A549 (cell line): ENCODE measurements around the gene ZIC4.

ENCODE experiments used
- EP300 ChIP-seq, 2 experiments: fragments of >200 bp; sonication (Bioruptor Twin); formaldehyde crosslinking; IDR thresholded peaks; 2 replicates in 1 of 2; 3 replicates in 1 of 2; pipeline ENCODE4 v1.6.1; 2016 to 2017
- JUN ChIP-seq, 2 experiments: fragments of >200 bp; sonication (Bioruptor Twin); formaldehyde crosslinking; IDR thresholded peaks; 2 replicates in 1 of 2; 3 replicates in 1 of 2; pipeline ENCODE4 v1.6.1; 2016 to 2017
- KDM1A ChIP-seq: fragments of 200-600 bp; sonication (generic); IDR thresholded peaks from 2 replicates; pipeline ENCODE4 v1.6.1; 2016; ENCODE audit warnings: low read depth, mild to moderate bottlenecking
- MAFK ChIP-seq: fragments of 450-650 bp; IDR thresholded peaks from 2 replicates; pipeline ENCODE4 v1.6.1; 2014; ENCODE audit not compliant: partially characterized antibody
- RAD21 ChIP-seq, 2 experiments: fragments of >200 bp in 1 of 2; sonication (Bioruptor Twin) in 1 of 2; formaldehyde crosslinking in 1 of 2; IDR thresholded peaks in 1 of 2; conservative IDR thresholded peaks in 1 of 2; 2 replicates in 1 of 2; 3 replicates in 1 of 2; pipeline ENCODE4 v1.6.1; 2012 to 2018; ENCODE audit warnings: inconsistent platforms in 1 of 2
- RFX5 ChIP-seq: fragments of 450-650 bp; IDR thresholded peaks from 2 replicates; pipeline ENCODE4 v1.7.1; 2014; ENCODE audit warnings: antibody characterized with exemption, mild to moderate bottlenecking, moderate library complexity
- ZSCAN20 ChIP-seq: fragments of 250-450 bp; sonication (Bioruptor Pico); IDR thresholded peaks from 2 replicates; pipeline ENCODE4 v1.8.0; 2022; ENCODE audit warnings: mild to moderate bottlenecking, moderate library complexity
- TF ChIP-seq, protein P1 (sequence below): fragments of >200 bp; sonication (Bioruptor Twin); formaldehyde crosslinking; IDR thresholded peaks from 3 replicates; pipeline ENCODE4 v1.5.1; 2016
- TF ChIP-seq, protein P2 (sequence below): IDR thresholded peaks from 2 replicates; pipeline ENCODE4 v1.6.1; 2012
- TF ChIP-seq, protein P3 (sequence below): fragments of 200-600 bp; sonication (generic); IDR thresholded peaks from 2 replicates; pipeline ENCODE4 v1.6.1; 2016; ENCODE audit warnings: antibody characterized with exemption, mild to moderate bottlenecking, moderate library complexity

DNA sequence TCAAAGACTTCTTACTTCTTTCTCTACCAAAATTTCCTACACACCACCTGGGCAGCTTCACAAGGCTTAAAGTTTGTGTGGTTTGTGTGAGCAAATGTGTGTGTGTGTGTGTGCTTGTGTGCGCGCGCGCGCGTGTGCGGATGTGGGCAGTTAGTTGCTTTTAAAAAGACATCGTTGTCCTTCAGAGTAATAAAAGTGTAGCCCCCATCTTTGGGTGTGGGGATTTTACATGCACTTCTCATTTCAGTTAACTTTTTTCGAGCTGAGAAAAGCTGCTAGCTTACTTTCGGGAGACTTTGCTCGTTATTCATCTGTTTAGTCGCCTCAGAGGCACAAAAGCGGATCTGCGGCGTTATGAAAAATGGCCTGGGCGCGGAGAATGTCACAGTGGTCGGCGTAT, 36.0 kb downstream of the ZIC4 start:
- TF ChIP-seq MAFK (no peak), EP300 (IDR thresholded peaks at IDR 0.05) (no peak), JUN (IDR thresholded peaks at IDR 0.05) (no peak), KDM1A (no peak), RAD21 (conservative IDR thresholded peaks at IDR 0.05 in 1 of 2, IDR thresholded peaks at IDR 0.05 in 1 of 2) (no peak), ZSCAN20 (CRISPR knock-in tag) (no peak), RFX5 (no peak)
- TF ChIP-seq, protein P1, sequence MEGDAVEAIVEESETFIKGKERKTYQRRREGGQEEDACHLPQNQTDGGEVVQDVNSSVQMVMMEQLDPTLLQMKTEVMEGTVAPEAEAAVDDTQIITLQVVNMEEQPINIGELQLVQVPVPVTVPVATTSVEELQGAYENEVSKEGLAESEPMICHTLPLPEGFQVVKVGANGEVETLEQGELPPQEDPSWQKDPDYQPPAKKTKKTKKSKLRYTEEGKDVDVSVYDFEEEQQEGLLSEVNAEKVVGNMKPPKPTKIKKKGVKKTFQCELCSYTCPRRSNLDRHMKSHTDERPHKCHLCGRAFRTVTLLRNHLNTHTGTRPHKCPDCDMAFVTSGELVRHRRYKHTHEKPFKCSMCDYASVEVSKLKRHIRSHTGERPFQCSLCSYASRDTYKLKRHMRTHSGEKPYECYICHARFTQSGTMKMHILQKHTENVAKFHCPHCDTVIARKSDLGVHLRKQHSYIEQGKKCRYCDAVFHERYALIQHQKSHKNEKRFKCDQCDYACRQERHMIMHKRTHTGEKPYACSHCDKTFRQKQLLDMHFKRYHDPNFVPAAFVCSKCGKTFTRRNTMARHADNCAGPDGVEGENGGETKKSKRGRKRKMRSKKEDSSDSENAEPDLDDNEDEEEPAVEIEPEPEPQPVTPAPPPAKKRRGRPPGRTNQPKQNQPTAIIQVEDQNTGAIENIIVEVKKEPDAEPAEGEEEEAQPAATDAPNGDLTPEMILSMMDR, result no peak
- TF ChIP-seq, protein P2, sequence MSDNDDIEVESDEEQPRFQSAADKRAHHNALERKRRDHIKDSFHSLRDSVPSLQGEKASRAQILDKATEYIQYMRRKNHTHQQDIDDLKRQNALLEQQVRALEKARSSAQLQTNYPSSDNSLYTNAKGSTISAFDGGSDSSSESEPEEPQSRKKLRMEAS, result no peak
- TF ChIP-seq, protein P3, sequence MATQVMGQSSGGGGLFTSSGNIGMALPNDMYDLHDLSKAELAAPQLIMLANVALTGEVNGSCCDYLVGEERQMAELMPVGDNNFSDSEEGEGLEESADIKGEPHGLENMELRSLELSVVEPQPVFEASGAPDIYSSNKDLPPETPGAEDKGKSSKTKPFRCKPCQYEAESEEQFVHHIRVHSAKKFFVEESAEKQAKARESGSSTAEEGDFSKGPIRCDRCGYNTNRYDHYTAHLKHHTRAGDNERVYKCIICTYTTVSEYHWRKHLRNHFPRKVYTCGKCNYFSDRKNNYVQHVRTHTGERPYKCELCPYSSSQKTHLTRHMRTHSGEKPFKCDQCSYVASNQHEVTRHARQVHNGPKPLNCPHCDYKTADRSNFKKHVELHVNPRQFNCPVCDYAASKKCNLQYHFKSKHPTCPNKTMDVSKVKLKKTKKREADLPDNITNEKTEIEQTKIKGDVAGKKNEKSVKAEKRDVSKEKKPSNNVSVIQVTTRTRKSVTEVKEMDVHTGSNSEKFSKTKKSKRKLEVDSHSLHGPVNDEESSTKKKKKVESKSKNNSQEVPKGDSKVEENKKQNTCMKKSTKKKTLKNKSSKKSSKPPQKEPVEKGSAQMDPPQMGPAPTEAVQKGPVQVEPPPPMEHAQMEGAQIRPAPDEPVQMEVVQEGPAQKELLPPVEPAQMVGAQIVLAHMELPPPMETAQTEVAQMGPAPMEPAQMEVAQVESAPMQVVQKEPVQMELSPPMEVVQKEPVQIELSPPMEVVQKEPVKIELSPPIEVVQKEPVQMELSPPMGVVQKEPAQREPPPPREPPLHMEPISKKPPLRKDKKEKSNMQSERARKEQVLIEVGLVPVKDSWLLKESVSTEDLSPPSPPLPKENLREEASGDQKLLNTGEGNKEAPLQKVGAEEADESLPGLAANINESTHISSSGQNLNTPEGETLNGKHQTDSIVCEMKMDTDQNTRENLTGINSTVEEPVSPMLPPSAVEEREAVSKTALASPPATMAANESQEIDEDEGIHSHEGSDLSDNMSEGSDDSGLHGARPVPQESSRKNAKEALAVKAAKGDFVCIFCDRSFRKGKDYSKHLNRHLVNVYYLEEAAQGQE, result no peak
